Activated CD4-positive, alpha-beta T cell treated with anti-CD3 and anti-CD28 coated beads, Interleukin-2, amount 50 U/mL, for 4 hours (primary cell): ENCODE results near the gene SDF4.

Experiments
- DNase-seq, 2 experiments: peaks; one replicate each; pipeline ENCODE4 v3.0.0-alpha.2; 2020

Gene SDF4

DNA sequence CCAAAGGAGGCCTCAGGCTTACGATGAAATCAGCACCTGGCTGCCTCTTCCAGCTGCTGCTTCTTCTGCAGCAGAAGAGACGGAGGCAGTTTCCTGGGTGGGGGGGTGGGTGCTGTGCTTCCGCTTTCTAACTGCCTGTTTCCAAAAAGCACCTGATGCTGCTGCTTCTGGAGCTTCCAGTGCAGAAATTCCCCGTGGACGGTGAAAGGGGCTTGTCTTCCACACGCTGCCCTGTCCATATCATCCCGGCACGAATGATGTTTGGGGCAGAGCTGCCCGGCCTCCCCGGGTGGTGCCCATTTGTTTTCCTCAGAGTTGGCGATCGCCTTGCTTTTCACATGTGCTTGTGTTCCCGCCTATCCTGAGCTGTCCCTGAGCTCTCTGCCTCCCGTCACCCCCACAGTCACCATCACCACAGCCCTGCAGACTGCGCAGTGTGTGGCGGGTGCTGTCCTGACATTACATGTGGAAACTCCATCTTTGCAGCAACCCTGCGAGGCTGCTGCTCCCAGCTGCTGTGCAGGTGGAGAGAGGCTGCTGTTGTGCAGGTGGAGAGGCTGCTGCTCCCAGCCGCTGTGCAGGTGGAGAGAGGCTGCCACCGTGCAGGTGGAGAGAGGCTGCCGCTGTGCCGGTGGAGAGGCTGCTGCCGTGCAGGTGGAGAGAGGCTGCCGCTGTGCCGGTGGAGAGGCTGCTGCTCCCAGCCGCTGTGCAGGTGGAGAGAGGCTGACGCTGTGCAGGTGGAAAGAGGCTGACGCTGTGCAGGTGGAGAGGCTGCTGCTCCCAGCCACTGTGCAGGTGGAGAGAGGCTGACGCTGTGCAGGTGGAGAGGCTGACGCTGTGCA is 56.4 kb downstream of the SDF4 start:
- DNase-seq = no peak

DNA sequence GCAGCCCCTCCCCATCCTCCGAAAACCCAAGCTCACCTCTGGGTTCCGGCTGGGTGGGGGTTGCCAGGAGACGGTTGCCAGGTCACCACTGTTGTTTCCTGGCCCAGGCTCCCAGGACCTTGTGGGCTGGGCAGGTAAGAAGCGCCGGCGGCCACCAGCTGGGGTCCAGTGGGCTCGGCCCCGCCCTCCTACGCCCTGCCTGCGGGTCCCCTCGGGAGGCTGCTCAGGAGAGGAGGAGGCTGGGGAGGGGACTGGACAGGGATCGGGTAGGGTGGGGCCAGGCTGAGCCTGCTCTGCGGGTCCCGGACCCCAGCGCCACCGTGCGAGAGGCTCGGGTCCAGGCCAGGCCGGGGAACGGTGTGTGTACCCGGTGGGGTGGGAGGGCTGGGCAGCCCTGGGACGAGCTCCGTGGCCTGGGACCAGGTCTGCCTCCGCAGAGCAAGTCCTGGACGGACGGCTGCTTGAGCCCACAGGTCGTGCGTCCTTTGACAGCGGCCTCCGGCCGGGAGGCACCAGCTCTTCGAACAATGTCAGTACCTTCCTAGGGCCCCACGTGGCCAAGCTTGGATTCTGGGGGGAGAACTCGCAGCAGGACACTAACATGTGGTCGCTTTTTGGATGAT is 57.9 kb downstream of the SDF4 start, which contains the start of gene TTLL10:
TTLL10 (plus strand) TSS at position 88 of the 623 bp plus-strand sequence. CDS start 5,336 bp downstream, outside the sequence.
- DNase-seq = no peak

DNA sequence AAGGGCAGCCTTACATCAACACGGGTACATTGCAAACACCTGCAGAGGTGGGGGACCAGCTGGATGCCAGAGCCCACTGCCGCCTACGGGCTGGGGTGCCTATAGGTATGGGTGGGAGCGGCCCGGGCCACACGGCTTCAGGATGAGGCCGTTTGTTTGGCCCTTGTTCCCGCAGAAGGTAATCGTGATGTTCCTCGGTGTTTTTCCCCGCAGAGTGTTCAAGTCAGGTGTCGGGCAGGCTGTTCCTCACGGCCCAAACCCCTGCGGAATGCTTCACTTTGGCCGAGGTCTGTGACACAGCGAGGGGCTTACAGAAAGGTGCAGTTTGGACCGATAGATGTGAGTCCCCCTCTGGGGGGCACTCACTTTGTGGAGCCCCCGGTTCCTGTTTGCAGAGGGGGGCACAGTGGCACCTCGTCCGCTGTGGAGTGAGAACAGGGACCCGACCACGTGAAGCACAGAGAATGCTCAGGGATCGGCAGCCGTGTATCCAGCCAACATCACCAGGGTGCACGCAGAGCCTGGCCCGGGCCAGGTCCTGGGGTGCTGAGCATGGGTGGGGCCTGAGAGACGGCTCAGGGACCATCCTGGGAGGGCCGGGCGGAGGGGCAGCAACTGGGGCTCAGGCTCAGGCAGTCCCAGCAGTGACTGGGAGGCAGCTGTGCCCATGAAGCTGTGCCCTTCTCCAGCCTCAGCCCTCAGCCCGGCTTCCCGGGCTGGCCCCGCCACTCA is 58.6 kb downstream of the SDF4 start:
- no peak for DNase-seq

DNA sequence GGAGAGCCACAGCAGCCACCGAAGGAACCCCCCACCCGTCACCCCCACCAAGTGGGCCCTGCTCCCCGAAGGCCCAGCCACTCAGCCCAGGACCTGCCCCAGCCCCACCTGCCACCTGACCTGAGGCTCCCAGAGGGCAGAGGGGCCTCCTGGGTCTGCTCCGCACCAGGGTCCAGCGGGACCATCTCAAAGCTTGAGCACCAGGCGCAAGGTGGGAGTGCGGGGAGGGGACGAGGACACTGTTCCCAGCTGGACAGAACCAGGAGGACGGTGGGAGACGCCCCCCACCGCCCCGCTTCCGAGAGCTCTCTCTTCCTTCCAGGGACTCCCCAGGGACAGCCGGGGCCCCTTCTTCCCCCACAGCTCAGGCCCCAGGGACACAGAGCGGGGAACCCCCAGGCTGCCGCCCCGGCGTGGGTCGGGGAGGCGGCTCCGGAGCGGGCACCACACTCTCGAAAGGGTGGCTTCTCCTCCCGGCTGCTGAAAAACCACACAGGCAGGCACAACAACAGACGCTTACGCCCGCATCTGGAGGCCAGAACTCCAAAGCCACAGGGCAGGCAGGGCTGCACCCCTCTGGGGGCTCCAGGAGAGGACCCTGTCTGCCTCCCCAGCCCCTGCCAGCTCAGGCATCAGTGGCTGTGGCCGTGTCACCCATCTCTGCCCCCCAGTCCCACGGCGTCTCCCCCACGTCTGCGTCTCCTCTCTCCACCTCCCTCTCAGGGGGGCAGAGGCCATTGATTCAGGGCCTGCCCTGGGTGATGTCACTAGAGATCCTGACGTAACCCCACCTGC is 60.1 kb downstream of the SDF4 start:
- peak in 1 of 2 experiments; percentile 23 for DNase-seq

DNA sequence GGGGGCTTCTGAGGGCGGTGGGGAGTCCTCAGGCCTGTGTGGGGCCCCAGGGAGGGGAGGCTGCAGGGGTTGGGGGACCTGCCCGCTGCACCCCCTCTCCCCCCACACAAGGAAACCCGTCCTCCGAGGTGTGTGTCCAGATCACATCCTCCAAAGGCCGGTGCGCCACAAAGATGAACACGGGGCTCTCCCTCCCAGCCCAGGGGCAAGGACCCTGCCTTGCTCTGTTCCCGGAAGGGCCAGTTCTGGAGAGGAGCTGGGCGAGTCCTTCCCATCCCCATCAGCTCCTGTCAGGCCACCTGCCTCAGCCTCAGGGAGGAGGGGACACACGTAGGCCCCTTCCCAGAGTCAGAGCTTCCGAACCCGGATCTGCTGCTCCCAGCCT is 60.6 kb downstream of the SDF4 start:
- no peak for DNase-seq

DNA sequence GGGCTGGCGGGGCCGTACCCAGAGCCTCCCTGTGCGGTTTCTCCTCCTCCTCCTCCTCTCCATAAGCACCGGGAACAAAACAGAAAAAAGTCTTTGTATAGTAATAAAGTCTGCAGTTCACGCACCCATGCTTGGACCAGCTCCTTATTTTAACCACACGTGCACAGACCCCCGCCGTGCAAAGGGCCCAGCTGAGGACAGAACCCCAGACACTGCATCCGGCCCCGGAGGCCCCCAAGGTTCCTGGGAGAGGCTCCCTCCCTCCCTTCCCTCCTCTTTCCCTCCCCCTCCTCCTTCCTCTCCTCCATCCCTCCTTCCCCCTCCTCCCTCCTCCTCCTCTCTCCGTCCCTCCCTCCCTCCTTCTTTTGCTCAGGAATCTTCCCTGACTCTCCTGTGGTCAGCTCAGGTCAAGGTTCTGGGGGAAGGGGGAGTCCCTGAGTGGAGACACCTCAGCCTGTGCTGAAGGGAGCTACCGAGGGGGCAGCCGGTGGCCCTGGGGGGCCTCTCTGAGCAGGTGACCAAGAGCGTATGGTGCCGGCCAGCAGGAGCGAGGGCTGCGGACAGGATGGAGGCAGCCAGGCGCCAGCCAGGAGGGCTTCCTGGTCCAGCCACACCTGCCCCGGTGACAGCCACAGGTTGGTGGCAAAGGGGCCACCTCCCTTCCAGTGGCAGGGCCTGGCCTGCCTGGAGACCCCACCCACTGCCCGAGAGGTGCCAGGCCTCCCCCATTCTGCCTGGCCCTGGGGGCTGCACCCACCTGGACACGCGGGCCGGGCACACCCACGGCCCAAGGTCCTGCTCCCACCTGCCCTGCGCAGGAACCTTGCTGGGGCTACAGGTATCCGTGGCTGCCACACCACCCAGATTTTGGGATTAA is 61.3 kb downstream of the SDF4 start:
- DNase-seq = no peak

DNA sequence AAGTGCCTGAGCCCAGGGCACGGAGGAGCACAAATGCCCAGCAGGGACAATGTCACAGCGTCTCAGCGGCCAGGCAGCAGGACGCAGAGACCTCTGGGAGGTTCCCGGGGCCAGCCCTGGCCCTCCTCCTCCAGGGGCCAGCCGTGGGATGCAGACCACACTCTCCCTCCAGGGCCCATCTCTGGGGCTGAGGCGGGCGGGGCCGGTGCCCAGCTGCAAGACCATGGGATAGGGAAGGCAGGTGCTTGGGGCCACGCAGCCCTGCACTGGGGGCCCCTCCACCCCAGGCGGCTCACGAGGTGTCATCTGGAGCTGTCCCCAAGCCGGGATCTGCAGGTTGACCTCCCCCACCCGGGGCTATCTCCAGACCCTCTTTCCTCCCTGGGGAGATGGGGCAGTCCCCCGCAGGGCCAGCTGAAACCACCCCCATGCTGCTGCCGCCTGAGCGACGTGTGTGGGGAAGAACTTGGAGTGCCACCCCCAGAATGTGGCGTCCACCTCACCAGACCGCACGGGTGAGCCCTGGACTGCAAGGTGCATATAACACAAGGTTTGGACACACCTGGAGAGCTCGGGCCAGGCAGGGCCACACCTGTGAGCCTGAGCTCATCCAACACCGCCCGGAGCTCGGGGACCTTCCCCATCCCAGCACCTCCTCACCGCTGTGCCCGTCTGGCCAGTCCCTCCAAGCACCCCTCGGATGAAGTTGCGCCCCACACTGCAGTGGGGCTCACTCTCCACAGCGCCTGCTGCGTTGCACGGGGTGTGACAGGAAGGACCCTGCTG is 62.2 kb downstream of the SDF4 start:
- DNase-seq = no peak

DNA sequence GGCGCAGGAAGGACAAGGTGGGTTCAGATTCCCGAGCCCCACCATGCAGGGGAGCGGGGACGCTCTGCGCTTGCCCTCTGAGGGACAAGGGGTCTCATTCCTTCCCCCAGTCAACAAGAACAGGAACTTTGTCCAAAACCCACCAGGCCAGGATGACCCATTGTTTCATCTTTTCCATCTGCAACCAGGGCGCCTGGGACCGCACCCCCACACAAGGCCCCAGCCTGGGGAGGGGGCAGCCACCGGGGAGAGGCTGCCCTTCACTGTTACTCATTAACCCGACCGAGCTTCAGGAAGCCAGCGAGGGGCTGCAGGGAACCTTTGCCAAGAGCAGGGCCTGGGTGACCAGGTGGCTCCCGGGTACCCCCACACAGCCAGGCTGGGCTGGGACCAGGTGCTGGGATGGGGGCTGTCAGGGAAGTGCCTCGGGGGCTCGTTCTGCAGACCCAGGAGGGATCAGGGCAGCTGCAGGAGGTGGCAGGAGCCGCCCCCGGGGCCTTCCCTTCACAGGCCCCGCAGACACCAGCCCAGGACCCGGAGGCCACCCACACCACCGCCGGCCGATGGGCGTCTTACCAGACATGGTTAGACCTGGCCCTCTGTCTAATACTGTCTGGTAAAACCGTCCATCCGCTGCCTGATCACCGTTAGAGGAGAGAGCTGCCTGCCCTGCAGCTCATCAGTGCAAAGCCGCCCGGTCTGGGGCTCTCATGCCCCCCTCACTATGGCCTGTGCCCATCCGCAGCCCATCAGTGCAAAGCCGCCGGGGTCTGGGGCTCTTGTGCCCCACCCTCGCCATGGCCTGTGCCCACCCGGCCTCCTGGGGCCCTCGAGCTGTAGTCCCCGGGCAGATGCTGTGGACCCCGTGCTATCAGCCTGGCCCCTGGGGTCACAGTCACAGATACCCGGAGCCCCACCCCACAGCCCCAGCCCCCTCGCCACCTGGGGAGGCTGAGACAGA is 63.1 kb downstream of the SDF4 start:
- no peak for DNase-seq

DNA sequence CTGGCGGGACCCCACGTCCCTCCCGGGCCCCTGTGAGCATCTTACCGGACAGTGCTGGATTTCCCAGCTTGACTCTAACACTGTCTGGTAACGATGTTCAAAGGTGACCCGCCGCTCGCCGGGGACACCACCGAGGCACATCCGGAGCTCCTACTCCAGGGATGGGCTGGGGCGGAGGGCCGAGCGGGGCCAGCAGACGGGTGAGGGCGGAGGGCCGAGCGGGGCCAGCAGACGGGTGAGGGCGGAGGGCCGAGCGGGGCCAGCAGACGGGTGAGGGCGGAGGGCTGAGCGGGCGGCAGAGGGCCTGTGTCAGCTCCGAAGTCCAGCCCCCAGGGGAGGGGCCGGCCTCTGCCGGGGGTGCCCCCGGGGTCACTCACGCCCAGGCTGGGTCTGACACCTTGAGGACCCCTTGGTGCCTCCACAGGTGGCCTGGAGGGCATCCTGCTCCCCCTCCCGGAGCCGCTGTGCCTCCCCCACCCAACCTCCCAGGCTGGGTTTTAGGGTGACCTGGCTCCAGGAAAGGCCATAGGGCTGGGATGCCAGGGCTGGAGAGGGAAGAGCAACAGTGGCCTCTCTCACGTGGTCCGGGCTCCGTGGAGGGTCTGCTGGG is 63.9 kb downstream of the SDF4 start:
- no peak for DNase-seq

DNA sequence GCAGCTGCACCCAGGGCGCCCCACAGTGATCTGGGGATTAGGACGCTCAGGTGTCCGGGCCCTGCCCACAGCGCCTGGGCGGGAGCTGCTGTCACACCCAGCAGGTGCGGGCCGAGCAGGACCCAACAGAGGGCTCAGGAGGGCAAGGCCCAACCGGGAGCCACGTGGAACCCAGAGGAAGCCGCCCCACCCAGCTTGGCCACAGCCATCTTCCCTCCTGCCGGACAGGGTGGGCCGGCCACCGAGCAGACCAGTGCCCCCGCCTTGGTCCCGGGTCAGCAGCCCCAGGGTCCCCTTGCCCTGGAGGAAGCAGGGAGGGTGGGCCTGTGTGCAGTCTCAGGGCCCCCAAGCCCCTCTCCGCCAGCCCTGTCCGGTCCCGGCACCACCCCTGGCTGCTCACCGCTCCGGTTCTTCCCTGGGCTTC is 64.4 kb downstream of the SDF4 start:
- DNase-seq = no peak
